A549 (cell line): Measurements from ENCODE around the gene CEP128. TPM values are rescaled to one million over a fixed set of nuclear protein-coding genes. Genes with fewer than 3 reads are reported as not detected.

Experiments used
- ATAC-seq, 2 experiments: fragments of 200-7000 bp in 1 of 2; fragments of >200 bp in 1 of 2; cut with Nextera tagmentation in 1 of 2; cut with Tn5 transposase in 1 of 2; 3 replicates each; pipeline versions ENCODE4 v1.8.0 to v1.9.1; 2018 to 2020; ENCODE audit warnings: mild to moderate bottlenecking in 1 of 2, moderate library complexity in 1 of 2
- CTCF ChIA-PET: fragments of 300-600 bp; sonication (Branson Sonifier 250); formaldehyde crosslinking; extraction: SDS; loops from one replicate; lab custom pipeline; 2021; ENCODE audit warnings: antibody characterized with exemption, inconsistent platforms; lab: Yijun Ruan, JAX
- POLR2A ChIA-PET: fragments of 350-600 bp; formaldehyde crosslinking; extraction: SDS; loops from one replicate; lab custom pipeline; 2021; ENCODE audit warnings: antibody characterized with exemption, inconsistent platforms; lab: Yijun Ruan, JAX
- DNase-seq, 2 experiments: peaks; one replicate each; pipeline versions ENCODE4 v3.0.0 to v3.0.0-alpha.2; 2011 to 2016; ENCODE audit warnings: low read depth in 1 of 2, low spot score in 1 of 2
- FAIRE-seq: peaks from 2 replicates; lab custom pipeline; 2011; peaks lifted over from hg19 to GRCh38; lab: Jason Lieb, UNC
- H3K27ac ChIP-seq, 2 experiments: fragments of >200 bp; sonication (Bioruptor Twin); formaldehyde crosslinking; 3 replicates each; pipeline ENCODE4 v1.5.1; 2016 to 2017
- H3K4me1 ChIP-seq: fragments of >200 bp; sonication (Bioruptor Twin); formaldehyde crosslinking; 3 replicates; pipeline ENCODE4 v1.6.1; 2016
- H3K4me2 ChIP-seq: fragments of >200 bp; sonication (Bioruptor Twin); formaldehyde crosslinking; 3 replicates; pipeline ENCODE4 v1.6.1; 2016
- H3K4me3 ChIP-seq: fragments of >200 bp; sonication (Bioruptor Twin); formaldehyde crosslinking; 3 replicates; pipeline ENCODE4 v1.5.1; 2016
- H3K9me3 ChIP-seq: fragments of >200 bp; sonication (Bioruptor Twin); formaldehyde crosslinking; 3 replicates; pipeline ENCODE4 v1.6.1; 2016
- CBX2 ChIP-seq: fragments of 200-600 bp; sonication (generic); IDR thresholded peaks from 2 replicates; pipeline ENCODE4 v1.6.1; 2016; ENCODE audit warnings: low read depth, mild to moderate bottlenecking, borderline replicate concordance
- EHF ChIP-seq: fragments of 250-450 bp; sonication (Bioruptor Pico); IDR thresholded peaks from 2 replicates; pipeline ENCODE4 v1.5.0; 2020; ENCODE audit warnings: mild to moderate bottlenecking
- EP300 ChIP-seq, 2 experiments: fragments of >200 bp; sonication (Bioruptor Twin); formaldehyde crosslinking; IDR thresholded peaks; 2 replicates in 1 of 2; 3 replicates in 1 of 2; pipeline ENCODE4 v1.6.1; 2016 to 2017
- FOSB ChIP-seq: fragments of 250-450 bp; sonication (Bioruptor Pico); IDR thresholded peaks from 2 replicates; pipeline ENCODE4 v1.5.0; 2020; ENCODE audit warnings: mild to moderate bottlenecking, moderate library complexity
- FOSL2 ChIP-seq, 2 experiments: fragments of 450-650 bp in 1 of 2; fragments of >200 bp in 1 of 2; sonication (Bioruptor Twin) in 1 of 2; formaldehyde crosslinking; IDR thresholded peaks; 2 replicates each; pipeline versions ENCODE4 v1.5.0 to v1.6.1; 2016 to 2020; ENCODE audit warnings: mild to moderate bottlenecking in 1 of 2, moderate library complexity in 1 of 2
- GATA3 ChIP-seq: IDR thresholded peaks from 2 replicates; pipeline ENCODE4 v1.6.1; 2012; ENCODE audit warnings: borderline replicate concordance
- HEYL ChIP-seq: fragments of 250-450 bp; sonication (Bioruptor Pico); IDR thresholded peaks from 2 replicates; pipeline ENCODE4 v1.8.0; 2021; ENCODE audit warnings: mild to moderate bottlenecking, moderate library complexity
- HOXB13 ChIP-seq: fragments of 250-450 bp; sonication (Bioruptor Pico); IDR thresholded peaks from 2 replicates; pipeline ENCODE4 v1.5.0; 2020; ENCODE audit warnings: low read depth, mild to moderate bottlenecking, moderate library complexity
- MAFK ChIP-seq: fragments of 450-650 bp; IDR thresholded peaks from 2 replicates; pipeline ENCODE4 v1.6.1; 2014; ENCODE audit not compliant: partially characterized antibody
- MAZ ChIP-seq: fragments of 150-350 bp; IDR thresholded peaks from 2 replicates; pipeline ENCODE4 v1.6.1; 2014; ENCODE audit warnings: antibody characterized with exemption, low read depth, low read length, borderline replicate concordance
- NPAS2 ChIP-seq: fragments of 250-450 bp; sonication (Bioruptor Pico); IDR thresholded peaks from 2 replicates; pipeline ENCODE4 v1.8.0; 2022; ENCODE audit warnings: mild to moderate bottlenecking, moderate library complexity, borderline replicate concordance
- POLR2A ChIP-seq: IDR thresholded peaks from 2 replicates; pipeline ENCODE4 v1.6.1; 2012; ENCODE audit warnings: mild to moderate bottlenecking, low read length
- POLR2AphosphoS2 ChIP-seq: conservative IDR thresholded peaks from 2 replicates; pipeline ENCODE4 v1.6.1; 2012; ENCODE audit warnings: low read length, improper control_type of control experiment, inconsistent platforms
- RAD21 ChIP-seq, 2 experiments: fragments of >200 bp in 1 of 2; sonication (Bioruptor Twin) in 1 of 2; formaldehyde crosslinking in 1 of 2; IDR thresholded peaks in 1 of 2; conservative IDR thresholded peaks in 1 of 2; 2 replicates in 1 of 2; 3 replicates in 1 of 2; pipeline ENCODE4 v1.6.1; 2012 to 2018; ENCODE audit warnings: inconsistent platforms in 1 of 2
- RCOR1 ChIP-seq: fragments of 150-350 bp; IDR thresholded peaks from 2 replicates; pipeline ENCODE4 v1.6.1; 2014; ENCODE audit warnings: antibody characterized with exemption, low read length, low read depth
- SREBF2 ChIP-seq: fragments of 450-650 bp; IDR thresholded peaks from 2 replicates; pipeline ENCODE4 v1.6.1; 2014; ENCODE audit warnings: mild to moderate bottlenecking, moderate library complexity
- TFCP2L1 ChIP-seq: fragments of 250-450 bp; sonication (Bioruptor Pico); IDR thresholded peaks from 2 replicates; pipeline ENCODE4 v1.5.0; 2021; ENCODE audit warnings: mild to moderate bottlenecking
- TP53 ChIP-seq: fragments of 250-450 bp; sonication (Bioruptor Pico); IDR thresholded peaks from 2 replicates; pipeline ENCODE4 v1.5.0; 2021; ENCODE audit warnings: mild to moderate bottlenecking, moderate library complexity
- ZC3H11A ChIP-seq: fragments of 450-650 bp; IDR thresholded peaks from 2 replicates; pipeline ENCODE4 v1.6.1; 2014; ENCODE audit warnings: antibody characterized with exemption, mild to moderate bottlenecking
- WGBS: methylation state at CpG from one replicate; pipeline ENCODE4 v1.1.6; 2017; ENCODE audit errors: missing lambda C conversion rate; 5-methylcytosine and 5-hydroxymethylcytosine counted together
- polyA plus RNA-seq, 4 experiments: library from polyadenylated mRNA; depleted of rRNA in 3 of 4; stranded (reverse); fragments of >200 nt; fragmentation: RNase III in 1 of 4; extraction: RNeasy Plus Mini Kit Qiagen cat#74134 plus additional on column Dnase treatment in 1 of 4; gene quantifications; 2 replicates in 3 of 4; 3 replicates in 1 of 4; pipeline ENCODE4 v1.2.3, GENCODE V29; 2011 to 2017
- TF ChIP-seq, protein P1 (sequence below): IDR thresholded peaks from 2 replicates; pipeline ENCODE4 v1.6.1; 2012
- TF ChIP-seq, protein P2 (sequence below): fragments of >200 bp; sonication (Bioruptor Twin); formaldehyde crosslinking; IDR thresholded peaks from 3 replicates; pipeline ENCODE4 v1.5.1; 2016
- TF ChIP-seq, protein P3 (sequence below): fragments of >200 bp; sonication (Bioruptor Twin); formaldehyde crosslinking; IDR thresholded peaks from 2 replicates; pipeline ENCODE4 v1.6.1; 2016

Gene CEP128
- polyA plus RNA-seq, 2 of the 4 experiments (the other 2 are of a cell fraction) = 5.8 to 7.0 TPM

DNA sequence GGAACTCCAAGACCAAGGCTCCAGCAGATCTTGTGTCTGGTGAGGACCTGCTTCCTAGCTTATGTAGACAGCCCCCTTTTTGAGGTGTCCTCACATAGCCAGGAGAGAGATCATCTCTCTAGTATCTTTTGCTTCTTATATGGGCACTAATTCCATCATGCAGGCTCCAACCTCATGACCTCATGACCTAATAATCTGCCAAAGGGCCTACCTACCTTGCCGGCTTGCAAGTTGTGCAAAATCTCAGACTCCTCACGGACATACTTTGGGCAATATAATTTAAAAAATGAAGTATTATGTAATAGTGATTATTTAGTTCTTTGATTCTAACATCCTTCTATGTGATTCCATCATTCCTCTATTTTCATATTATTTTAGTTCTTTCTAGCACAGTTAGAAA lies 397.2 kb downstream of the CEP128 start:
- Histone ChIP-seq H3K4me2 (no peak overlapping the region), H3K9me3 (no peaks in the 10 kb centered on the region), H3K4me3 (no peak overlapping the region)
- ChIA-PET CTCF (interaction anchor here (1.5 kb wide), 1 partner anchor 488 kb away, joined by 3 read pairs; no protein-coding TSS in a partner anchor), POLR2A (no interaction called here)
- no peak for FAIRE-seq
- 98% methylated on average over 2 of the region's 2 CpGs for WGBS
- TF ChIP-seq MAFK (no peak), POLR2AphosphoS2 (no peak), EP300 (IDR thresholded peaks at IDR 0.05) (no peak), EHF (CRISPR knock-in tag) (no peak), TP53 (no peak)
- TF ChIP-seq, protein P1, sequence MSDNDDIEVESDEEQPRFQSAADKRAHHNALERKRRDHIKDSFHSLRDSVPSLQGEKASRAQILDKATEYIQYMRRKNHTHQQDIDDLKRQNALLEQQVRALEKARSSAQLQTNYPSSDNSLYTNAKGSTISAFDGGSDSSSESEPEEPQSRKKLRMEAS = no peak
- TF ChIP-seq, all 56 proteins: peak for 0
- peaks cover 15% of the 10 kb centered on the region for H3K4me1 ChIP-seq
- DNase-seq (no peak), ATAC-seq (no peak)
- no peak overlapping the region for H3K27ac ChIP-seq

DNA sequence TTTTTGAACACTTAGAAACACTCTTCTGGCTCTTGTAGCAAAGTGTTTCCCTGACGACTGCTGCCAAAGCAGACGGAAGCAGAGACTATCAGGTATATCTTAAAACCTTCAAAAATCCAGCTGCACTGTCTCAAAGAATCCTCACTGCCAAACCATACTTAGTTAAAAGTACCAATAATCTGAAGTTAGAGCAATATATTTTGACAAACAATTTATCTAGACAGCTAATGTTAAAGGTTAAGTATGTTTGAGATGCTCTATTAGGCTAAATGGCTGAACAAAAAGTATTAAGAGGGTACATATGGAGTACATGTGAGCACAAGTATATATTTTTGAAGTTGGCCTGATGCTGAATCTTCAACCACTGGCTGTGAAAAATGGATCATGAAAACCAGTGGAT lies 398.3 kb downstream of the CEP128 start:
- Histone ChIP-seq H3K4me2 (no peak overlapping the region), H3K4me3 (no peak overlapping the region), H3K9me3 (no peaks in the 10 kb centered on the region), H3K4me1 (peaks cover 27% of the 10 kb centered on the region), H3K27ac (no peak overlapping the region)
- ChIA-PET CTCF (interaction anchor here (1.5 kb wide), 1 partner anchor 487 kb away, joined by 3 read pairs; no protein-coding TSS in a partner anchor), POLR2A (no interaction called here)
- WGBS = 84% methylated on average over 2 of the region's 2 CpGs
- TF ChIP-seq CBX2 (no peak), EHF (CRISPR knock-in tag) (no peak), FOSB (CRISPR knock-in tag) (no peak), SREBF2 (no peak), MAZ (no peak), TFCP2L1 (no peak), FOSL2 (IDR thresholded peaks at IDR 0.05) (no peak), FOSL2 (CRISPR knock-in tag; IDR thresholded peaks at IDR 0.05) (no peak), HOXB13 (CRISPR knock-in tag) (no peak), POLR2A (no peak), GATA3 (no peak), NPAS2 (CRISPR knock-in tag) (no peak), ZC3H11A (no peak), RCOR1 (no peak), RAD21 (conservative IDR thresholded peaks at IDR 0.05 in 1 of 2, IDR thresholded peaks at IDR 0.05 in 1 of 2) (no peak), HEYL (CRISPR knock-in tag) (no peak)
- TF ChIP-seq, protein P2, sequence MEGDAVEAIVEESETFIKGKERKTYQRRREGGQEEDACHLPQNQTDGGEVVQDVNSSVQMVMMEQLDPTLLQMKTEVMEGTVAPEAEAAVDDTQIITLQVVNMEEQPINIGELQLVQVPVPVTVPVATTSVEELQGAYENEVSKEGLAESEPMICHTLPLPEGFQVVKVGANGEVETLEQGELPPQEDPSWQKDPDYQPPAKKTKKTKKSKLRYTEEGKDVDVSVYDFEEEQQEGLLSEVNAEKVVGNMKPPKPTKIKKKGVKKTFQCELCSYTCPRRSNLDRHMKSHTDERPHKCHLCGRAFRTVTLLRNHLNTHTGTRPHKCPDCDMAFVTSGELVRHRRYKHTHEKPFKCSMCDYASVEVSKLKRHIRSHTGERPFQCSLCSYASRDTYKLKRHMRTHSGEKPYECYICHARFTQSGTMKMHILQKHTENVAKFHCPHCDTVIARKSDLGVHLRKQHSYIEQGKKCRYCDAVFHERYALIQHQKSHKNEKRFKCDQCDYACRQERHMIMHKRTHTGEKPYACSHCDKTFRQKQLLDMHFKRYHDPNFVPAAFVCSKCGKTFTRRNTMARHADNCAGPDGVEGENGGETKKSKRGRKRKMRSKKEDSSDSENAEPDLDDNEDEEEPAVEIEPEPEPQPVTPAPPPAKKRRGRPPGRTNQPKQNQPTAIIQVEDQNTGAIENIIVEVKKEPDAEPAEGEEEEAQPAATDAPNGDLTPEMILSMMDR = no peak
- TF ChIP-seq, protein P3, sequence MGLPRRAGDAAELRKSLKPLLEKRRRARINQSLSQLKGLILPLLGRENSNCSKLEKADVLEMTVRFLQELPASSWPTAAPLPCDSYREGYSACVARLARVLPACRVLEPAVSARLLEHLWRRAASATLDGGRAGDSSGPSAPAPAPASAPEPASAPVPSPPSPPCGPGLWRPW = no peak
- TF ChIP-seq, protein P1 = no peak
- FAIRE-seq = no peak
- no peak for ATAC-seq
- DNase-seq = no peak
